ENCODE results near the gene HID1.

Gene HID1

DNA sequence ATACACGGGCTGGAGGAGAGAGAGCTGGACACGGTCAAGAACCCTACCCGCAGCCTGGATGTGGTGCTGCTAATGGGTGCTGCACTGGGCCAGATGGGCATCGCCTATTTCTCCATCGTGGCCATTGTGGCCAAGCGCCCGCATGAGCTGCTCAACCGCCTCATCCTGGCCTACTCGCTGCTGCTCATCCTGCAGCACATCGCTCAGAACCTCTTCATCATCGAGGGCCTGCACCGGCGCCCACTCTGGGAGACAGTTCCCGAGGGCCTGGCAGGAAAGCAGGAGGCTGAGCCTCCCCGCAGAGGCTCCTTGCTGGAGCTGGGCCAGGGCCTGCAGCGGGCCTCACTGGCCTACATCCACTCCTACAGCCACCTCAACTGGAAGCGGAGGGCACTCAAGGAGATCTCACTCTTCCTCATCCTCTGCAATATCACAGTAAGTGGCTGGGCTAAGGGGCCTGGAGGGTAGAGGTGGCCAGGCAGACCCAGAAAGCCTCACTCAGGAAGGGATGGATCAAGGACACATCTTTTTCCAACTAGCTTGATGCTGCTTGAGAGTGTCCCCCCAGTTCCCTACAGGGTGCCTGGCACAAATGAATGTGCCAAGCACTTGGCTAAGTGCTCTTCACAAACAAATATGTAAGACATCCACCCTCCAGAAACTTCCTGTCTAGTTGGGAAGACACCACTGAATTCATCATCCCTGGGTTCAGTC, 25.4 kb downstream of the HID1 start:
- H3K36me3 ChIP-seq (ENCODE audit: control insufficient read depth, insufficient read depth, low read length), result no peaks in the 10 kb centered on the region
- H3K27ac ChIP-seq (ENCODE audit: low read length), result no peak overlapping the region
- no peaks in the 10 kb centered on the region for H3K27me3 ChIP-seq (ENCODE audit: control insufficient read depth, insufficient read depth, low read length)
- no CpG with 5 or more reads among the region's 17 CpGs for WGBS (ENCODE audit: insufficient coverage, insufficient read length)
- no peaks in the 10 kb centered on the region for H3K9me3 ChIP-seq (ENCODE audit: control insufficient read depth, insufficient read depth, low read length)
- no peak for DNase-seq (ENCODE audit: low read depth, low spot score)
- H3K4me3 ChIP-seq (ENCODE audit: low read length), result no peak overlapping the region
- peaks cover 3% of the 10 kb centered on the region for H3K4me1 ChIP-seq (ENCODE audit: control insufficient read depth, insufficient read depth, low read length)

DNA sequence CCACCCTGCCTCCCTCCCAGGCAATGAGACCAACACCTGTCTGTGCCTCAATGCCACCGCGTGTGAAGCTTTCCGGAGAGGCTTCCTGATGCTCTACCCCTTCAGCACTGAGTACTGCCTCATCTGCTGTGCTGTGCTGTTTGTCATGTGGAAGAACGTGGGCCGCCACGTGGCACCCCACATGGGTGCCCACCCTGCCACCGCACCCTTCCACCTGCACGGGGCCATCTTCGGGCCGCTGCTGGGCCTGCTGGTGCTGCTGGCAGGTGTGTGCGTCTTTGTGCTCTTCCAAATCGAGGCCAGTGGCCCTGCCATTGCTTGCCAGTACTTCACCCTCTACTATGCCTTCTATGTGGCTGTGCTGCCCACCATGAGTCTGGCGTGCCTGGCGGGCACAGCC, 25.9 kb downstream of the HID1 start:
- WGBS (ENCODE audit: insufficient coverage, insufficient read length), result no CpG with 5 or more reads among the region's 14 CpGs
- no peaks in the 10 kb centered on the region for H3K36me3 ChIP-seq (ENCODE audit: control insufficient read depth, insufficient read depth, low read length)
- no peak overlapping the region for H3K27ac ChIP-seq (ENCODE audit: low read length)
- DNase-seq (ENCODE audit: low read depth, low spot score), result no peak
- no peaks in the 10 kb centered on the region; the same call in 1 of the 2 replicates for H3K27me3 ChIP-seq (ENCODE audit: control insufficient read depth, insufficient read depth, low read length)
- H3K9me3 ChIP-seq (ENCODE audit: control insufficient read depth, insufficient read depth, low read length), result no peaks in the 10 kb centered on the region
- H3K4me1 ChIP-seq (ENCODE audit: control insufficient read depth, insufficient read depth, low read length), result peaks cover 3% of the 10 kb centered on the region; the same call in 1 of the 2 replicates
- no peak overlapping the region for H3K4me3 ChIP-seq (ENCODE audit: low read length)

GRCh38 chr17:74945543-74945942, 27.0 kb downstream of the HID1 start:
- Histone ChIP-seq H3K9me3 (ENCODE audit: control insufficient read depth, insufficient read depth, low read length) (no peaks in the 10 kb centered on the region), H3K27me3 (ENCODE audit: control insufficient read depth, insufficient read depth, low read length) (no peaks in the 10 kb centered on the region; the same call in 1 of the 2 replicates), H3K36me3 (ENCODE audit: control insufficient read depth, insufficient read depth, low read length) (no peaks in the 10 kb centered on the region), H3K4me1 (ENCODE audit: control insufficient read depth, insufficient read depth, low read length) (peaks cover 3% of the 10 kb centered on the region; the same call in 1 of the 2 replicates), H3K27ac (ENCODE audit: low read length) (no peak overlapping the region), H3K4me3 (ENCODE audit: low read length) (no peak overlapping the region)
- no CpG with 5 or more reads among the region's 6 CpGs for WGBS (ENCODE audit: insufficient coverage, insufficient read length)
- DNase-seq (ENCODE audit: low read depth, low spot score), result no peak

DNA sequence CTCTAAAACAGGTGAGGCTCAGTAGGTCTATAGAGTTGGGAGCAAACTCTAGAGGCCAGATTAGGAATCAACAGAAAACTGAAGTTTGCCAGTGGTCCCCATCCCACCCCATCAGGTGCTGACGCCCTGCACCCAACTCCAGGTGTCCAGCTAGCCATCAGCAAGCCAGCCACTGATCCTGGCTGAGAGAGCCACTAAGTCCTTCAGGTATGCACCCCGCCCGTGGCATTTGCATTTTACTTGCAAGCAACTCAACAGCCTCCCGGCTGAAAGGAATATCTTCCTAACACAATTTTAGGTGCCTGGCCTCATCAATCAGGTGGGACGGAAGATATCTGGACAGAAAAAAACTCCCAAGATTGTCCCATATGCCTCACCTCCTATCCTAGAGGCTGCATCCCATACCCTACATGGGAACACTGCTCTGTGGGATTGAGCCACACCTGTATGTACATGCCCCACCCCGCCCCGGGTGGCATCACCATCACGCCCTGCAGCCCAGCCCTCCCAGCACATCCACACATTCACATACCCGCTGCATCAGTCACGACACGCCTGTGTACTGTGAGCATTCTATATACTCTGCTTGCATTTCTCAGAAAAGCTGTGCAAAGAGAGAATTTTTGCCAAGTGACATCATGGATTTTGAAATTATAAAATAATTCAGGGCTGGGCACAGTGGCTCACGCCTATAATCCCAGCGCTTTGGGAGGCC, 28.6 kb downstream of the HID1 start:
- H3K9me3 ChIP-seq (ENCODE audit: control insufficient read depth, insufficient read depth, low read length), result no peaks in the 10 kb centered on the region
- DNase-seq (ENCODE audit: low read depth, low spot score), result no peak
- no peaks in the 10 kb centered on the region; the same call in 1 of the 2 replicates for H3K27me3 ChIP-seq (ENCODE audit: control insufficient read depth, insufficient read depth, low read length)
- WGBS (ENCODE audit: insufficient coverage, insufficient read length), result no CpG with 5 or more reads among the region's 13 CpGs
- H3K36me3 ChIP-seq (ENCODE audit: control insufficient read depth, insufficient read depth, low read length), result no peaks in the 10 kb centered on the region
- H3K27ac ChIP-seq (ENCODE audit: low read length), result no peak overlapping the region
- H3K4me1 ChIP-seq (ENCODE audit: control insufficient read depth, insufficient read depth, low read length), result peaks cover 1% of the 10 kb centered on the region; the same call in 1 of the 2 replicates
- no peak overlapping the region for H3K4me3 ChIP-seq (ENCODE audit: low read length)

DNA sequence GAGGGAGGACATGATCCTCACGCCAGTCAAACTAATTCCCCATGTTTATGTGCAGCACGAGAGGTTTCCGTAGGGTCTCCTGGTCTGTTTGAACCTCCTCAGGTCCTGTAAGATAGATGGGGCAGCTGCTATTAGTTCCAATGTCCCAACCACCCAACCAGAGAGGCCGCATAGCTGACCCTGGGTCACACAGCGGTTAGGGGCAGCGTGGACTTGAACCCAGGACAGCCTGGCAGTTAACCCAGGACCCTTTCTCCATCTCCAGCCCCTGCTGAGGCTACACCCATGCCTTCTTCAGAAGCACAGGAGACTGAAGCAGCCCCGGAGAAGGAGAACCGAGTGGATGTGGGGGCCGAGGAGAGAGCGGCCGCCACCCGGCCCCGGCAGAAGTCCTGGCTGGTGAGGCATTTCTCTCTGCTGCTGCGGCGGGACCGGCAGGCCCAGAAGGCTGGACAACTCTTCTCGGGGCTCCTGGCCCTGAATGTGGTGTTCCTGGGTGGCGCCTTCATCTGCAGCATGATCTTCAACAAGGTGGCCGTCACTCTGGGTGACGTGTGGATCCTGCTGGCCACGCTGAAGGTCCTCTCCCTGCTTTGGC, 31.3 kb downstream of the HID1 start:
- Histone ChIP-seq H3K27me3 (ENCODE audit: control insufficient read depth, insufficient read depth, low read length) (peaks cover 12% of the 10 kb centered on the region), H3K4me3 (ENCODE audit: low read length) (no peak overlapping the region), H3K4me1 (ENCODE audit: control insufficient read depth, insufficient read depth, low read length) (peaks cover 1% of the 10 kb centered on the region; the same call in 1 of the 2 replicates), H3K27ac (ENCODE audit: low read length) (no peak overlapping the region), H3K9me3 (ENCODE audit: control insufficient read depth, insufficient read depth, low read length) (no peaks in the 10 kb centered on the region), H3K36me3 (ENCODE audit: control insufficient read depth, insufficient read depth, low read length) (no peaks in the 10 kb centered on the region)
- no CpG with 5 or more reads among the region's 21 CpGs for WGBS (ENCODE audit: insufficient coverage, insufficient read length)
- DNase-seq (ENCODE audit: low read depth, low spot score), result no peak

GRCh38 chr17:74939534-74939933, 33.0 kb downstream of the HID1 start:
- Histone ChIP-seq H3K27ac (ENCODE audit: low read length) (no peak overlapping the region), H3K4me1 (ENCODE audit: control insufficient read depth, insufficient read depth, low read length) (peaks cover 1% of the 10 kb centered on the region; the same call in 1 of the 2 replicates), H3K9me3 (ENCODE audit: control insufficient read depth, insufficient read depth, low read length) (no peaks in the 10 kb centered on the region), H3K4me3 (ENCODE audit: low read length) (no peak overlapping the region), H3K36me3 (ENCODE audit: control insufficient read depth, insufficient read depth, low read length) (no peaks in the 10 kb centered on the region), H3K27me3 (ENCODE audit: control insufficient read depth, insufficient read depth, low read length) (peaks cover 26% of the 10 kb centered on the region)
- no CpG with 5 or more reads among the region's 8 CpGs for WGBS (ENCODE audit: insufficient coverage, insufficient read length)
- DNase-seq (ENCODE audit: low read depth, low spot score), result no peak

DNA sequence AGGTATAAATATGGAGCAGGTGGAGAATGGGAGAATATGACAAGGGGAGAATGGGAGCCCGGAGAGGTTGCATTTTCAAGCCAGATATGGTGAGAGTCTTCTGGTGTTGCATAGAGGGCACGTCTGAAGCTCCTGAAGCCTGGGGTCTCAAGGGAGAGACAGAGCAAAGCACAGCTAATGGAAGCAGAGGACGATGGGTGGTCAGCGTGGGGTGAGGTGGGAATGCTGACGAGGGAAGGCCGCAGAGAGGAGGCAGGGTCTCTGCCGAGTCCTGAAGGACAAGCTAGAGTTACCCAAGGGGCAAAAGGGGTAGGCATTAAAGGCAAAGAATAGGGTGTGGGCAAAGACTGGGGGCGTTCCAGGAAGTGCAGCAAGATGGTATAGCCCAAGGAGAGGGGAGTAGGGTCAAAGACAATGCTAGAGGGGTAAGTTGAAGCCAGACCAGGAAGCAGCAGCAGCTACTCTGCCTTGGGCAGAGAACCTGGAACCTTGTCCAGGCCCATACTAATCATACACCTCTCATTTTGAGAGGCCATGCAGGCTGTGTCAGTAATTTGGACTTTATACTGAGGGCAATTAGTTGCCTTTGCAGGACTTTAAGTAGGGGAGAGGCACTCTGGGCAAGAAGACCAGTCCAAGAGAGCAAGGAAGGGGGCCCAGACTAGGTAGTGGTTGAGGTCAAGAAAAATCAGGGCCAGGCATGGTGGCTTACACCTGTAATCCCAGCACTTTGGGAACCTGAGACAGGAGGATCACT, 34.2 kb downstream of the HID1 start:
- Histone ChIP-seq H3K4me3 (ENCODE audit: low read length) (no peak overlapping the region), H3K4me1 (ENCODE audit: control insufficient read depth, insufficient read depth, low read length) (no peaks in the 10 kb centered on the region), H3K27me3 (ENCODE audit: control insufficient read depth, insufficient read depth, low read length) (peaks cover 28% of the 10 kb centered on the region), H3K27ac (ENCODE audit: low read length) (no peak overlapping the region), H3K36me3 (ENCODE audit: control insufficient read depth, insufficient read depth, low read length) (no peaks in the 10 kb centered on the region), H3K9me3 (ENCODE audit: control insufficient read depth, insufficient read depth, low read length) (no peaks in the 10 kb centered on the region)
- WGBS (ENCODE audit: insufficient coverage, insufficient read length), result no CpG with 5 or more reads among the region's 8 CpGs
- DNase-seq (ENCODE audit: low read depth, low spot score), result no peak

GRCh38 chr17:74937064-74938051, 35.2 kb downstream of the HID1 start:
- H3K4me1 ChIP-seq (ENCODE audit: control insufficient read depth, insufficient read depth, low read length), result no peaks in the 10 kb centered on the region
- H3K27me3 ChIP-seq (ENCODE audit: control insufficient read depth, insufficient read depth, low read length), result peaks cover 28% of the 10 kb centered on the region
- no peak for DNase-seq (ENCODE audit: low read depth, low spot score)
- no CpG with 5 or more reads among the region's 11 CpGs for WGBS (ENCODE audit: insufficient coverage, insufficient read length)
- no peaks in the 10 kb centered on the region for H3K36me3 ChIP-seq (ENCODE audit: control insufficient read depth, insufficient read depth, low read length)
- H3K27ac ChIP-seq (ENCODE audit: low read length), result no peak overlapping the region
- H3K4me3 ChIP-seq (ENCODE audit: low read length), result no peak overlapping the region
- no peaks in the 10 kb centered on the region for H3K9me3 ChIP-seq (ENCODE audit: control insufficient read depth, insufficient read depth, low read length)

- H3K36me3 ChIP-seq (ENCODE audit: control insufficient read depth, insufficient read depth, low read length), result no peaks in the 10 kb centered on the region
- DNase-seq (ENCODE audit: low read depth, low spot score), result no peak
- no peak overlapping the region for H3K27ac ChIP-seq (ENCODE audit: low read length)
- no peaks in the 10 kb centered on the region for H3K4me1 ChIP-seq (ENCODE audit: control insufficient read depth, insufficient read depth, low read length)
- peaks cover 28% of the 10 kb centered on the region for H3K27me3 ChIP-seq (ENCODE audit: control insufficient read depth, insufficient read depth, low read length)
- no peaks in the 10 kb centered on the region for H3K9me3 ChIP-seq (ENCODE audit: control insufficient read depth, insufficient read depth, low read length)
- H3K4me3 ChIP-seq (ENCODE audit: low read length), result no peak overlapping the region
- no CpG with 5 or more reads among the region's 12 CpGs for WGBS (ENCODE audit: insufficient coverage, insufficient read length)
Measured at GRCh38 chr17:74936470-74936799, 36.1 kb downstream of the HID1 start.

Data from iPS DF 6.9 (cell line).